ENCODE results near the gene TICAM2.

The TICAM2 gene

DNA sequence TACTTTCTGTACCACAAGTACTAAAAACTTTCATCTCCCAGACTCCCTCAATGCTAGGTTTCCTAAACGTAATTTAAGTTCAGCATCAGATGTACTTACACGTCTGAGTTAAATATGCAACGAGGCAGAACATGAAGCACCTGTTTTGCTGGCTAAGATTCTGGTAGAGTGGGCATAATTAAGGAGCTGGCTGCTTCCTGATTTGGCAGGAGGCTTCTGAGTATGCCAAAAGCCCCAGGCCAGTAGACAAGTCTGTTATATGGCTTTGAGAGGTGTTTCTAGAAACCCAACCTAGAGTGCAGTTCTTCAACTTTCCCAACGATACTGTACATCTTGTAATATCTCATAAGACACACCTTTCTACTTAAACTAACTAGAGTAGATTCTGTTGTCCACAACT lies 13.6 kb downstream of the TICAM2 start:
- no peak overlapping the region for H3K4me3 ChIP-seq (ENCODE audit: insufficient read depth, low read depth, low read length, poor library complexity, severe bottlenecking)
- no peaks in the 10 kb centered on the region for H3K9me3 ChIP-seq (ENCODE audit: control insufficient read depth, low read length)
- DNase-seq, result no peak
- H3K36me3 ChIP-seq (ENCODE audit: control insufficient read depth, insufficient read depth, low read length), result no peaks in the 10 kb centered on the region
- no peak overlapping the region for H3K27ac ChIP-seq (ENCODE audit: insufficient read depth, low read length, poor library complexity, severe bottlenecking)
- no peaks in the 10 kb centered on the region for H3K27me3 ChIP-seq (replicated peaks; ENCODE audit: control insufficient read depth, insufficient read depth, low read length, poor library complexity, severe bottlenecking)
- H3K4me1 ChIP-seq (ENCODE audit: control insufficient read depth, insufficient read depth, low read length, poor library complexity, severe bottlenecking), result no peaks in the 10 kb centered on the region

DNA sequence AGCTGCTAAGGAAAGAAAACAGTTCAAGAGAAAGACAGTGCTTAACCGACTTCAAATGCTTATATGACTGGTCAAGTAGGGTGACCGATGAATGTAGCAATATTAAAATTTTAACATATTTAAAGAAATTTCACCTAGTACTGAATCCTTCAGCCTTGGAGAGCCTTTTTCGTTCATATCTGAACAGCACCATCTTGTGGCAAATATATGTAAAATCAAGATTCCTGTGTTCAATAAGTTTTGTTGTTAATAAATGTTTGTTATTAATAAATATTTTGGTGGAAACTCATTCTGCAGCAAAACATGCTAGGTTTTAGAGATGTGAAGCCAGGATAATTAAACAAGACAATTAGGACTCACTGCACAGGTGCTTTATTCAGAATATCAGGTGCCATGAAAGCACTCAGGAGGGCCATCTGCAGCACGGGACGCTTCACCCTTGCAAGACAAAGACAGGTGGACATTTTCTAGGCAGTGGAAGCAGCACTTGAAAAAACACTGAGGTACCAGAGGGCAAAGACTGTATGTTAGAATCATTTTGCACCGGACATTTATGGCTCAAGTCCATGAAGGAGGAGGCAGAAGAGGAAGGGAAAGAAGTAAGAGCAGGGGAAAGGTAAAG lies 15.6 kb downstream of the TICAM2 start:
- H3K27ac ChIP-seq (ENCODE audit: insufficient read depth, low read length, poor library complexity, severe bottlenecking), result no peak overlapping the region
- H3K4me3 ChIP-seq (ENCODE audit: insufficient read depth, low read depth, low read length, poor library complexity, severe bottlenecking), result no peak overlapping the region
- no peak for DNase-seq
- H3K4me1 ChIP-seq (ENCODE audit: control insufficient read depth, insufficient read depth, low read length, poor library complexity, severe bottlenecking), result no peaks in the 10 kb centered on the region
- no peaks in the 10 kb centered on the region for H3K27me3 ChIP-seq (replicated peaks; ENCODE audit: control insufficient read depth, insufficient read depth, low read length, poor library complexity, severe bottlenecking)
- H3K36me3 ChIP-seq (ENCODE audit: control insufficient read depth, insufficient read depth, low read length), result no peaks in the 10 kb centered on the region
- no peaks in the 10 kb centered on the region for H3K9me3 ChIP-seq (ENCODE audit: control insufficient read depth, low read length)

DNA sequence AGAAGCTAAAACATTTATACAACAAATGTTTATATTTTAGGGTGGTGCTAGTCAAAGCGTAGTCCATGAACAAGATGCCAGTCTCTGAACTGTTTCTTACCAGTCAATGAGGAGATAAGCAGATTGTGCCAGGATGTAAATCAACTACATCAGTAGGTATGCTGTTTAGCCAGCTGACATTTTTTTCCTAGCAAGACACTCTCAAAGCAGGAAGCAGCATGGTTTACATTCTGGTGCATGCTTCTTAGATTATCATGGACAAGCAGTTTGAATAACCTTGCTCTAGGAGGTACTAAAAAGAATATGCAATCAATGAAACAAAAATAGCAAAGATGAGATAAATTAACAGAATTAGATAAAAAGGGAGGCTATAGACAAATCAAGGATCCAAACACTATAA lies 17.0 kb downstream of the TICAM2 start:
- H3K36me3 ChIP-seq (ENCODE audit: control insufficient read depth, insufficient read depth, low read length), result no peaks in the 10 kb centered on the region
- H3K4me3 ChIP-seq (ENCODE audit: insufficient read depth, low read depth, low read length, poor library complexity, severe bottlenecking), result no peak overlapping the region
- no peaks in the 10 kb centered on the region for H3K9me3 ChIP-seq (ENCODE audit: control insufficient read depth, low read length)
- no peak for DNase-seq
- H3K27me3 ChIP-seq (replicated peaks; ENCODE audit: control insufficient read depth, insufficient read depth, low read length, poor library complexity, severe bottlenecking), result no peaks in the 10 kb centered on the region
- no peak overlapping the region for H3K27ac ChIP-seq (ENCODE audit: insufficient read depth, low read length, poor library complexity, severe bottlenecking)
- no peaks in the 10 kb centered on the region for H3K4me1 ChIP-seq (ENCODE audit: control insufficient read depth, insufficient read depth, low read length, poor library complexity, severe bottlenecking)

DNA sequence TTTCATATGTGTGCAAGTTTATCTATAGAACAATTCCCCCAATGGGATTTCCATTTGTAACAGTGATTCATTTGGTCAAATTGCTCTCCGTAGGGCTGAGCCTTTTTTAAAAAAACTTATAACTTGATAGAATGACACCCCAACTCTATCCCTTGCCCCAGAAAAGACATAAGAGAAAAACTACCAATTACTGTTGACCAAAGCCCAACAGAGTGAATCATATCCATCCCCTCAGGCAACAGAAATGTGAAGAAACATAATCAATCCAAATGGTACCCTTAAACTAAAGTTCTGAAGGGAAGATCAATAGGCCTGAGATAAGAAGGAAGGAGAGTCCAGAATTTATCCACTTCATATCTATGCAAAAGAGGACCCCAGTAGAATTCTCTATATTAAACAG lies 17.8 kb downstream of the TICAM2 start:
- no peaks in the 10 kb centered on the region for H3K4me1 ChIP-seq (ENCODE audit: control insufficient read depth, insufficient read depth, low read length, poor library complexity, severe bottlenecking)
- DNase-seq, result no peak
- no peaks in the 10 kb centered on the region for H3K27me3 ChIP-seq (replicated peaks; ENCODE audit: control insufficient read depth, insufficient read depth, low read length, poor library complexity, severe bottlenecking)
- H3K27ac ChIP-seq (ENCODE audit: insufficient read depth, low read length, poor library complexity, severe bottlenecking), result no peak overlapping the region
- H3K9me3 ChIP-seq (ENCODE audit: control insufficient read depth, low read length), result no peaks in the 10 kb centered on the region
- no peaks in the 10 kb centered on the region for H3K36me3 ChIP-seq (ENCODE audit: control insufficient read depth, insufficient read depth, low read length)
- no peak overlapping the region for H3K4me3 ChIP-seq (ENCODE audit: insufficient read depth, low read depth, low read length, poor library complexity, severe bottlenecking)

DNA sequence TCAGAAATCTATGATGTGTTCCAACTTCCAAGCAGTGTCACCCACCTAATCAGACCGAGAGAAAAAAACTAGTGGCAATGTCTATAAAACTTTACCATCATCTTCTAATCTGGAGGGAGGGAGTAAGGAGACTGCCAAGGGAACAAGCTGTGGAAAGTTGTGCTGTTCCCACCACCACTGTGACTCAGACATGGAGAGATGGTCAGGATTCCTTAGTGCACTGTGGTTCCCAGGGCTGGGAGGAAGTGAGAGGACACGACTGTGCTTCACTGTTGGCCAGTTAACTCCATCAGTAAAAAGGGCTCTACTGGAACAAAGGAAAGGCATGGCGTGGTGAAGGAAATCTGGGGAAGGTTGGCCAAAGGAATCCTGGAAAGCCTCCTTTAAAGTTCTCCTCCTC lies 18.8 kb downstream of the TICAM2 start:
- H3K27ac ChIP-seq (ENCODE audit: insufficient read depth, low read length, poor library complexity, severe bottlenecking), result no peak overlapping the region
- H3K4me1 ChIP-seq (ENCODE audit: control insufficient read depth, insufficient read depth, low read length, poor library complexity, severe bottlenecking), result no peaks in the 10 kb centered on the region
- H3K36me3 ChIP-seq (ENCODE audit: control insufficient read depth, insufficient read depth, low read length), result no peaks in the 10 kb centered on the region
- no peak overlapping the region for H3K4me3 ChIP-seq (ENCODE audit: insufficient read depth, low read depth, low read length, poor library complexity, severe bottlenecking)
- no peak for DNase-seq
- H3K9me3 ChIP-seq (ENCODE audit: control insufficient read depth, low read length), result no peaks in the 10 kb centered on the region
- no peaks in the 10 kb centered on the region for H3K27me3 ChIP-seq (replicated peaks; ENCODE audit: control insufficient read depth, insufficient read depth, low read length, poor library complexity, severe bottlenecking)

DNA sequence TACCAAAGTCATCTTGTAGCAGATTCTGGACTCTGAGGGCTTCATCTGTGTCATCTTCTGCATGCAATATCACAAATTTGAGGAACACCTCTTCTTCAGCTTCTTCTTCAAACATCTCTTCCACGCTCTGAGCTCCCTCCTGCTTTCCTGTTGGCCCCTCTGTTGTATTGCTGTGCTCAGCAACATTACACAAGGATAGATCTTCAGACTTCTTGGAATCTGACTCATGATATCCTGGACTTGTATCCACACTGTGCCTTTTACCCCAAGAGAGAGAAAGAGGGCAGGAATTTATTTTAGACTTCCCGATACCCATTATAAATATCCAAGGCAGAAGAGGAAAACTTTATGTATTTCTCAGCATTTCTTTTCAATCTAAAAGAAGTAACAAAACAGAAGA lies 21.3 kb downstream of the TICAM2 start:
- DNase-seq, result no peak
- Histone ChIP-seq H3K4me1 (ENCODE audit: control insufficient read depth, insufficient read depth, low read length, poor library complexity, severe bottlenecking) (no peaks in the 10 kb centered on the region), H3K9me3 (ENCODE audit: control insufficient read depth, low read length) (no peaks in the 10 kb centered on the region), H3K27ac (ENCODE audit: insufficient read depth, low read length, poor library complexity, severe bottlenecking) (no peak overlapping the region), H3K27me3 (replicated peaks; ENCODE audit: control insufficient read depth, insufficient read depth, low read length, poor library complexity, severe bottlenecking) (no peaks in the 10 kb centered on the region), H3K36me3 (ENCODE audit: control insufficient read depth, insufficient read depth, low read length) (no peaks in the 10 kb centered on the region), H3K4me3 (ENCODE audit: insufficient read depth, low read depth, low read length, poor library complexity, severe bottlenecking) (no peak overlapping the region)

DNA sequence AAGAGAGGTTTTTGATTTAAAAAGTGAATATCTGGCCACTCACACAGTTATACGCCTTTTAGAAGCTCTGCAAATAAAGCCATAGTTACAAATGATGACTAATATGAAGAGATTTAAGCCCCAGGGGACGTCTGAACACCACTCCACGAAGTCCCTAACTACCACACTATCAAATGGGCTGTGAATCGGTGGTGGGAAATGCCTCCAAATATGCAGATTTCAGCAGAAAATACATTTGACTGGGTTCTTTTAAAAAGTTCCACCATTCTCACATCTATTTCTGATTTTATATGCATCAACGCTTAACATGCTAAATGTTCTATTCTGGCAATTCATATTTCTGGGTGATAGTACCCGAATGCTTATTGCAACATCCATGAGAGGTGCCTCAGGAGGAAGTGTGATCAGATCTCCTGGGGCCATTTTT lies 22.5 kb downstream of the TICAM2 start:
- Histone ChIP-seq H3K36me3 (ENCODE audit: control insufficient read depth, insufficient read depth, low read length) (no peaks in the 10 kb centered on the region), H3K4me1 (ENCODE audit: control insufficient read depth, insufficient read depth, low read length, poor library complexity, severe bottlenecking) (no peaks in the 10 kb centered on the region), H3K4me3 (ENCODE audit: insufficient read depth, low read depth, low read length, poor library complexity, severe bottlenecking) (no peak overlapping the region), H3K27ac (ENCODE audit: insufficient read depth, low read length, poor library complexity, severe bottlenecking) (no peak overlapping the region), H3K9me3 (ENCODE audit: control insufficient read depth, low read length) (no peaks in the 10 kb centered on the region), H3K27me3 (replicated peaks; ENCODE audit: control insufficient read depth, insufficient read depth, low read length, poor library complexity, severe bottlenecking) (no peaks in the 10 kb centered on the region)
- DNase-seq, result no peak

DNA sequence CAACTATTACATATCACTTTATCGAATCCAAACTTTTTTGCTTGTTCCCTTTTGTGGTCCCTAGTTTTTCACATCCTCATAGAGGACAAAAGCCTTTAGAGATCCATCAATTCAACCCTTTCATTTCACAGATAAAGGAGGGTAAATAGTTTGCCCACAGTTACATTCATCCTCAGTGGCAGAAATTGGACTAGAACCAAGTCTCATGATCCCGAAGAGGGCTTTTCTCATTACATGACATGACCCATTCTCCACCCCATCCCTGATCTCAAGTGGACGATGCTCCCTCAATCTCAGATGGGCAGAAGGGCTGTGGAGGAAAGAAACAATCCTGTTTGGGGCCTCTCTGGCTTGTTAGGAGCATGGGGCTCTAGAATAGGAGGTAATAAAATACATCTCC lies 23.1 kb downstream of the TICAM2 start:
- no peak for DNase-seq
- H3K36me3 ChIP-seq (ENCODE audit: control insufficient read depth, insufficient read depth, low read length), result no peaks in the 10 kb centered on the region
- no peak overlapping the region for H3K4me3 ChIP-seq (ENCODE audit: insufficient read depth, low read depth, low read length, poor library complexity, severe bottlenecking)
- H3K27ac ChIP-seq (ENCODE audit: insufficient read depth, low read length, poor library complexity, severe bottlenecking), result no peak overlapping the region
- H3K4me1 ChIP-seq (ENCODE audit: control insufficient read depth, insufficient read depth, low read length, poor library complexity, severe bottlenecking), result no peaks in the 10 kb centered on the region
- no peaks in the 10 kb centered on the region for H3K9me3 ChIP-seq (ENCODE audit: control insufficient read depth, low read length)
- no peaks in the 10 kb centered on the region for H3K27me3 ChIP-seq (replicated peaks; ENCODE audit: control insufficient read depth, insufficient read depth, low read length, poor library complexity, severe bottlenecking)

DNA sequence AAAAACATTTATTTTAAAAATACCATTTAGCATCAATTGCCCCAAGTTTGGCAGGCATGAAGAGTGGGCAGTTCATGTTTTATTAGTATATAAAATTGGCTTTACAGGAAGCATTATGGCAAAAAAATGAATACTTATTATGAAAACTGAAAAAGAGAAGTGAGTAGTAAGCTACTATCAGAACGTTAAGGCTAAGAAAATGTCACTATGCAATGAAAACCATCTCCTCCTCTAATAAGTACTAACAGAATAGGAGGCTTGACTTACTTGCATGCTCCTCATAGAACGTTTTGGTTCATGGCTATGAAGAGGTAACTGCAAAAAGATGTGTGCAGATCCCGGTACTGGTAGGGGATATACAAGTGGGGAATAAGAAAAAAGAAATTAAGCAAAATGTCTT lies 23.6 kb downstream of the TICAM2 start:
- Histone ChIP-seq H3K4me1 (ENCODE audit: control insufficient read depth, insufficient read depth, low read length, poor library complexity, severe bottlenecking) (no peaks in the 10 kb centered on the region), H3K36me3 (ENCODE audit: control insufficient read depth, insufficient read depth, low read length) (no peaks in the 10 kb centered on the region), H3K9me3 (ENCODE audit: control insufficient read depth, low read length) (no peaks in the 10 kb centered on the region), H3K4me3 (ENCODE audit: insufficient read depth, low read depth, low read length, poor library complexity, severe bottlenecking) (no peak overlapping the region), H3K27me3 (replicated peaks; ENCODE audit: control insufficient read depth, insufficient read depth, low read length, poor library complexity, severe bottlenecking) (no peaks in the 10 kb centered on the region), H3K27ac (ENCODE audit: insufficient read depth, low read length, poor library complexity, severe bottlenecking) (no peak overlapping the region)
- DNase-seq, result no peak

DNA sequence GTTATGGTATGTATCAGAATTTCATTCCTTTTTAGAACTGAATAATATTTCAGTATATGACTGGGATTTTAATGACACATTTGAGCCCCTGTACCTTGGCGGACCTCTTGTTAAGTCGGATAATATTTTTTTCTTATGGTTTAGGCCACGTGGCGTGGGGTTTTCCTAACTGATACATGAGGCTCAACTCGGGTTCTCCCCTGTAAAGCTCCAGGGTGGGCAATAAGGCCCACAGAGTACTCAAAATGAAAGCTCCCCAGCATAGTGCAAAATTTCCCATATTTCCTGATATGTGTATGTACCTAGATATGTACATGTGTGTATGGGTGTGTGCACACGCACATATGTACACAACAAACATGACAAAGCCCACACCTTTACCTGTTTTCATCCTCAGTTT lies 24.5 kb downstream of the TICAM2 start:
- no peak for DNase-seq
- no peak overlapping the region for H3K27ac ChIP-seq (ENCODE audit: insufficient read depth, low read length, poor library complexity, severe bottlenecking)
- no peaks in the 10 kb centered on the region for H3K27me3 ChIP-seq (replicated peaks; ENCODE audit: control insufficient read depth, insufficient read depth, low read length, poor library complexity, severe bottlenecking)
- H3K4me3 ChIP-seq (ENCODE audit: insufficient read depth, low read depth, low read length, poor library complexity, severe bottlenecking), result no peak overlapping the region
- no peaks in the 10 kb centered on the region for H3K36me3 ChIP-seq (ENCODE audit: control insufficient read depth, insufficient read depth, low read length)
- H3K4me1 ChIP-seq (ENCODE audit: control insufficient read depth, insufficient read depth, low read length, poor library complexity, severe bottlenecking), result no peaks in the 10 kb centered on the region
- H3K9me3 ChIP-seq (ENCODE audit: control insufficient read depth, low read length), result no peaks in the 10 kb centered on the region

DNA sequence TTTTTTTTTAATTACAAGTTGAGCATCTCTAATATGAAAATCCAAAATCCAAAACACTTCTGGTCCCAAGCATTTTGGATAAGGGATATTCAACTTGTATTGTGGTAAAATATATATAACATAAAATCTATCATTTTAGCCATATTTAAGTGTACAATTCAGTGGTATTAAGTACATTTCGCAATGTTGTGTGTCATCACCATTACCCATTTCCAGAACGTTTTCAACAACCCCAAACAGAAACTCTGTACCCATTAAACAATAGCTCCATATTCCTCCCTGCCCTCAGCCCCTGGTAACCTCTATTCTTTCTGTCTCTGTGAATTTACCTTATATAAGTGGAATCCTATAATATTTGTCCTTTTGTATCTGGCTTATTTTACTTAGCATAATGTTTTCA lies 24.9 kb downstream of the TICAM2 start:
- no peak overlapping the region for H3K4me3 ChIP-seq (ENCODE audit: insufficient read depth, low read depth, low read length, poor library complexity, severe bottlenecking)
- no peaks in the 10 kb centered on the region for H3K36me3 ChIP-seq (ENCODE audit: control insufficient read depth, insufficient read depth, low read length)
- H3K9me3 ChIP-seq (ENCODE audit: control insufficient read depth, low read length), result no peaks in the 10 kb centered on the region
- no peaks in the 10 kb centered on the region for H3K4me1 ChIP-seq (ENCODE audit: control insufficient read depth, insufficient read depth, low read length, poor library complexity, severe bottlenecking)
- no peaks in the 10 kb centered on the region for H3K27me3 ChIP-seq (replicated peaks; ENCODE audit: control insufficient read depth, insufficient read depth, low read length, poor library complexity, severe bottlenecking)
- DNase-seq, result no peak
- no peak overlapping the region for H3K27ac ChIP-seq (ENCODE audit: insufficient read depth, low read length, poor library complexity, severe bottlenecking)
